Activated T-helper 2 cell treated with anti-CD3 and anti-CD28 coated beads, Interferon-gamma antibody, Interleukin-2, Interleukin-4, amounts not matched to agents 10 μg/mL and 5 μg/mL and 100 μg/mL, durations not matched to agents 14 hours and 24 hours and 36 hours (primary cell): ENCODE measurements around the gene UBE2D2. TPM values are rescaled to one million over a fixed set of nuclear protein-coding genes. Genes with fewer than 3 reads are reported as not detected.
"Not testable (repeated sequence)": the region's sequence is repeated elsewhere in the genome, so short reads cannot be mapped to it uniquely, and the experiment has no call there.

Experiments used
- DNase-seq: peaks from one replicate; pipeline ENCODE4 v3.0.0; 2021; ENCODE audit warnings: low spot score
- H3K27ac Mint-ChIP-seq: one replicate; pipeline ENCODE4 v1.8.0; 2021; ENCODE audit warnings: mixed read lengths
- H3K27me3 Mint-ChIP-seq: one replicate; pipeline ENCODE4 v1.8.0; 2021; ENCODE audit warnings: low read depth, mixed read lengths
- H3K36me3 Mint-ChIP-seq: one replicate; pipeline ENCODE4 v1.8.0; 2021; ENCODE audit warnings: low read depth, mixed read lengths
- H3K4me1 Mint-ChIP-seq: one replicate; pipeline ENCODE4 v1.8.0; 2021; ENCODE audit warnings: low read depth, mixed read lengths
- H3K4me3 Mint-ChIP-seq: one replicate; pipeline ENCODE4 v1.8.0; 2021; ENCODE audit warnings: low read depth, mild to moderate bottlenecking, moderate library complexity, mixed read lengths
- H3K9me3 Mint-ChIP-seq: one replicate; pipeline ENCODE4 v1.8.0; 2021; ENCODE audit warnings: mixed read lengths
- intact Hi-C: fragments of 100-400 bp; cut with micrococcal nuclease; formaldehyde crosslinking; loops from one replicate; pipeline ENCODE4 v1.15.1; 2023
- total RNA-seq: library from RNA; stranded (reverse); gene quantifications from 2 replicates; pipeline ENCODE4 v1.2.3, GENCODE V29; 2022

Gene UBE2D2
- total RNA-seq, 1 donor from 2014 or later: 262 TPM

GRCh38 chr5:139526309-139527089, 34.6 kb upstream of the UBE2D2 start:
- intact Hi-C loops, H3K27ac Mint-ChIP-seq, DNase-seq, H3K36me3 Mint-ChIP-seq, H3K9me3 Mint-ChIP-seq, H3K4me3 Mint-ChIP-seq, H3K4me1 Mint-ChIP-seq, H3K27me3 Mint-ChIP-seq: not testable (repeated sequence)

- H3K27me3 Mint-ChIP-seq, DNase-seq, H3K4me3 Mint-ChIP-seq, intact Hi-C loops, H3K9me3 Mint-ChIP-seq, H3K4me1 Mint-ChIP-seq, H3K27ac Mint-ChIP-seq, H3K36me3 Mint-ChIP-seq: not testable (repeated sequence)
Measured at GRCh38 chr5:139527090-139527470, 34.1 kb upstream of the UBE2D2 start.

- intact Hi-C loops, H3K27ac Mint-ChIP-seq, H3K4me3 Mint-ChIP-seq, DNase-seq, H3K27me3 Mint-ChIP-seq, H3K4me1 Mint-ChIP-seq, H3K9me3 Mint-ChIP-seq, H3K36me3 Mint-ChIP-seq: not testable (repeated sequence)
Measured at GRCh38 chr5:139527896-139528467, 33.2 kb upstream of the UBE2D2 start.

- H3K36me3 Mint-ChIP-seq, intact Hi-C loops, H3K27ac Mint-ChIP-seq, H3K4me3 Mint-ChIP-seq, H3K9me3 Mint-ChIP-seq, H3K4me1 Mint-ChIP-seq, DNase-seq, H3K27me3 Mint-ChIP-seq: not testable (repeated sequence)
Measured at GRCh38 chr5:139528695-139529094, 32.4 kb upstream of the UBE2D2 start.

- H3K9me3 Mint-ChIP-seq, H3K27ac Mint-ChIP-seq, H3K4me3 Mint-ChIP-seq, H3K27me3 Mint-ChIP-seq, H3K4me1 Mint-ChIP-seq, intact Hi-C loops, DNase-seq, H3K36me3 Mint-ChIP-seq: not testable (repeated sequence)
Measured at GRCh38 chr5:139530079-139530478, 31.1 kb upstream of the UBE2D2 start.

GRCh38 chr5:139531772-139532169, 29.4 kb upstream of the UBE2D2 start:
- intact Hi-C loops: no loop called here
- H3K27ac Mint-ChIP-seq: no peak overlapping the region

GRCh38 chr5:139543423-139543991, 17.6 kb upstream of the UBE2D2 start:
- peaks cover 8% of the 10 kb centered on the region for H3K4me1 Mint-ChIP-seq
- intact Hi-C loops: no loop called here
- H3K9me3 Mint-ChIP-seq: no peaks in the 10 kb centered on the region
- H3K27me3 Mint-ChIP-seq: no peaks in the 10 kb centered on the region
- H3K4me3 Mint-ChIP-seq: no peak overlapping the region
- no peak overlapping the region for H3K27ac Mint-ChIP-seq
- peak; percentile 21 for DNase-seq
- H3K36me3 Mint-ChIP-seq: no peaks in the 10 kb centered on the region

More at GRCh38 chr5:139531772-139532169, 29.4 kb upstream of the UBE2D2 start:
- Mint-ChIP-seq H3K4me1 (no peaks in the 10 kb centered on the region), H3K27me3 (no peaks in the 10 kb centered on the region), H3K9me3 (no peaks in the 10 kb centered on the region), H3K36me3 (no peaks in the 10 kb centered on the region), H3K4me3 (no peak overlapping the region)
- DNase-seq: no peak

- H3K9me3 Mint-ChIP-seq, H3K27ac Mint-ChIP-seq, H3K27me3 Mint-ChIP-seq, intact Hi-C loops, H3K36me3 Mint-ChIP-seq, H3K4me3 Mint-ChIP-seq, DNase-seq: not testable (repeated sequence)
- peaks cover 15% of the 10 kb centered on the region for H3K4me1 Mint-ChIP-seq
Measured at GRCh38 chr5:139546593-139546992, 14.5 kb upstream of the UBE2D2 start.

GRCh38 chr5:139549162-139549894, 11.8 kb upstream of the UBE2D2 start:
- Mint-ChIP-seq H3K27me3 (peaks cover 3% of the 10 kb centered on the region), H3K4me3 (no peak overlapping the region), H3K27ac (no peak overlapping the region), H3K9me3 (peaks cover 5% of the 10 kb centered on the region), H3K36me3 (no peaks in the 10 kb centered on the region), H3K4me1 (peaks cover 16% of the 10 kb centered on the region)
- DNase-seq: no peak
- intact Hi-C loops: no loop called here

GRCh38 chr5:139550051-139550872, 10.9 kb upstream of the UBE2D2 start:
- peak overlapping the region; percentile 18 for H3K27ac Mint-ChIP-seq
- H3K4me1 Mint-ChIP-seq: peaks cover 16% of the 10 kb centered on the region
- H3K9me3 Mint-ChIP-seq, intact Hi-C loops, H3K4me3 Mint-ChIP-seq, H3K27me3 Mint-ChIP-seq, DNase-seq, H3K36me3 Mint-ChIP-seq: not testable (repeated sequence)

- Mint-ChIP-seq H3K27me3 (peaks cover 7% of the 10 kb centered on the region), H3K36me3 (no peaks in the 10 kb centered on the region), H3K4me3 (no peak overlapping the region), H3K27ac (no peak overlapping the region), H3K9me3 (peaks cover 5% of the 10 kb centered on the region), H3K4me1 (peaks cover 16% of the 10 kb centered on the region)
- DNase-seq: no peak
- intact Hi-C loops: no loop called here
Measured at GRCh38 chr5:139551191-139551889, 9.8 kb upstream of the UBE2D2 start.
